DOHH2 (cell line): ENCODE results near the gene ASMTL.

Source experiments
- CTCF ChIP-seq: fragments of 200-600 bp; sonication (generic); IDR thresholded peaks from one replicate; pipeline ENCODE4 v1.5.1; 2014; ENCODE audit warnings: antibody characterized with exemption, mild to moderate bottlenecking, low read depth, low read length; ENCODE audit not compliant: poor library complexity, severe bottlenecking
- EZH2phosphoT487 ChIP-seq: fragments of 200-600 bp; sonication (generic); IDR thresholded peaks from 2 replicates; pipeline ENCODE4 v1.6.1; 2017; ENCODE audit warnings: borderline replicate concordance, mild to moderate bottlenecking, antibody characterized with exemption, low read length, moderate library complexity, mixed read lengths

DNA sequence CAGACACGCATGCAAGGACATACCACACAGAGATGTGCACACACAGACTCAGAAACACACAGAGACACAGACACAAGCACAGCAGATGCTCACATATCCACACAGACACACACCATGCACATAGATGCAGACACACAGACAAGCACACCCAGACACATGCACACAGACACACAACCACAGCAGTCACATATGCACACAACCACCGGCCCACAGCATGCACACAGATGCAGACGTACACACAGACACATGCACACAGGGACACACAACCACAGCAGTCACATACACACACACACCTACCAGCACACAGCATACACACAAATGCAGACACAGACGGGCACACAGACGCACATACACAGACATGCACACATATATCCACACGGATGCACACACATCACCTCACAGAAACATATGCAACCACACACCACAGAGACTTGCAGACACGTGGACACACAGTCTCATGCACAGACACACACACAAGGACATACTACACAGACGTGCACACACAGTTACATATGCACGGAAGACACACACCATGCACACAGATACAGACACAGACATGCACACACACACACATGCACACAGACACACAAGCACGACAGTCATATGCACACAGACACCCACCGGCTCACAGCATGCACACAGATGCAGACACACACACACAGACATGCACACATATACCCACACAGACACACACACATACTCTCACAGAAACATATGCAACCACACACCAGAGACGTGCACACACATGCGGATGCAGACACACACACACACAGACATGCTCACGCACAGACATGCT lies 35.5 kb downstream of the ASMTL start:
- TF ChIP-seq CTCF, result no peak
- TF ChIP-seq EZH2phosphoT487, result no peak
